ENCODE data around the gene ANGPTL2. TPM values are rescaled to one million over a fixed set of nuclear protein-coding genes. Genes with fewer than 3 reads are reported as not detected.
"Not testable (repeated sequence)": the region's sequence is repeated elsewhere in the genome, so short reads cannot be mapped to it uniquely, and the experiment has no call there.

The ANGPTL2 gene
- total RNA-seq, result not detected

DNA sequence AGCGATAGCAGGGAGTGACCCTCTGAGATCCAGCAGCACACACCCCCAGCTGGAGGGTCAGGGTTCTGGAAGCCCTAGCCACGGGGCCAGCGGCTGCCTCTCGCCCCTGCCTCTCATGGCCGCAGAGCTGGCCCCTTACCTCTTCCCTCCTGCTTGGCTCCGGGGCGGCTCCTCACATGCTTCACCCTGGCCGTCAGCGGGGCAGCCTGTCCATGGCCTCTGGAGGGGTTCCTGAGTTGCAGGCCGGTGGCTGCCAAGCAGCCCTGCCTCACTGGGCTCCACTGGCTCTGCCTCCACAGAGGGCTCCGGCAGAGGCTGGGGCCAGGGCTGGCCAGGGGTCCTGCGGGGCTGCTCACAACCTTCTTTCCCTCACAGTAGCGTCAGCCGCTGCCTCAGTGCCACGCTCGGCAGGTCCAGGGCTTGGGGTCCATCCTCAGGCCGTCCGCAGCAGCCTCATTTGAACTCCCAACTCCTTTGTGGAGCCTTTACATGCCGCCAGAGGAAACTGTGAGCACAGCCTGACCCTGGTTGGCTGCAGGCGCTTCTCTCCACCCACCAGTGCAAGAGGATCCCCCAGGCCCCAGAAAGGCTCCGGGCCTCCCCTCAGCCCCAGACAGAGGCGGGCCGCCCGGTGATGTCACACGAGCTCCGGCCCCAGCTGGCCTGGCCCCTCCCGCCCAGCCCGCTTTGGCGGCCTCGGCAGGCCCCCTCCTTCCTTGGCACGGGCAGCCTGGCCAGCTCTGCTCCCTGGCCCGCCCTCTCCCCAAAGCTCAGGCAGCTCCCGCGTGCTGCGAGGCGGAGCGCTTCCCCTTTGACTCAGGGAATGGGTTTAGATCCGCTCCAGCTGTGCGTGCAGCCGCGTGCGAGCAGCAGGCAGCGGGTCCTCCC, at the start of gene ANGPTL2:
TSS of gene ANGPTL2 (minus strand) at position 460 of the 888 bp plus-strand sequence. CDS start 13,904 bp downstream, outside the sequence.
- ChIA-PET POLR2A (no interaction called here), CTCF (interaction anchor here (1.0 to 2.0 kb wide), 7 partner anchors 8 to 150 kb away, joined by 3 to 5 read pairs (median 4); no protein-coding TSS in a partner anchor)
- H3K4me3 Mint-ChIP-seq, result no peak within 1 kb of the TSS
- peaks cover 68% of the 10 kb centered on the region for H3K27me3 Mint-ChIP-seq
- no peaks in the 10 kb centered on the region for H3K4me1 Mint-ChIP-seq
- no peak within 1 kb of the TSS for H3K27ac Mint-ChIP-seq
- no peaks in the 10 kb centered on the region for H3K9me3 Mint-ChIP-seq
- DNase-seq, result no peak
- no peaks in the 10 kb centered on the region for H3K36me3 Mint-ChIP-seq (ENCODE audit: low read depth)

DNA sequence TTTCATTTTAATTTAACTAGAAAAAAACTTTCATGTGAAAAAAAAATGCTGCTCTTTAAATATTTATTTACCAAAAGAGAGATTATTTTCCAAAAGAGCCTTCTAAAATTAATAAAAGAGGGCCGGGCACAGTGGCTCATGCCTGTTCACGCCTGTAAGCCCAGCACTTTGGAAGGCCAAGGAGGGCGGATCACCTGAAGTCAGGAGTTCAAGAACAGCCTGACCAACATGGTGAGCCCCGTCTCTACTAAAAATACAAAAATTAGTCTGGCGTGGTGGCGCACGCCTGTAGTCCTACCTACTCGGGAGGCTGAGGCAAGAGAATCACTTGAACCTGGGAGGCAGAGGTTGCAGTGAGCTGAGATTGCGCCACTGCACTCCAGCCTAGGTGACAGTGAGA, 48.9 kb upstream of the ANGPTL2 start:
- DNase-seq, H3K4me3 Mint-ChIP-seq, H3K27ac Mint-ChIP-seq: not testable (repeated sequence)

GRCh38 chr9:127170652-127171051, 48.2 kb upstream of the ANGPTL2 start:
- Mint-ChIP-seq H3K27ac (no peak overlapping the region), H3K4me3 (no peak overlapping the region), H3K27me3 (no peaks in the 10 kb centered on the region), H3K9me3 (no peaks in the 10 kb centered on the region), H3K4me1 (no peaks in the 10 kb centered on the region), H3K36me3 (ENCODE audit: low read depth) (no peaks in the 10 kb centered on the region)
- POLR2A ChIA-PET, result no interaction called here
- CTCF ChIA-PET, result no interaction called here
- no peak for DNase-seq

More for the DNA sequence above, 48.9 kb upstream of the ANGPTL2 start:
- H3K4me1 Mint-ChIP-seq; CTCF ChIA-PET; POLR2A ChIA-PET; H3K9me3 Mint-ChIP-seq; H3K36me3 Mint-ChIP-seq (ENCODE audit: low read depth); H3K27me3 Mint-ChIP-seq: not testable (repeated sequence)

DNA sequence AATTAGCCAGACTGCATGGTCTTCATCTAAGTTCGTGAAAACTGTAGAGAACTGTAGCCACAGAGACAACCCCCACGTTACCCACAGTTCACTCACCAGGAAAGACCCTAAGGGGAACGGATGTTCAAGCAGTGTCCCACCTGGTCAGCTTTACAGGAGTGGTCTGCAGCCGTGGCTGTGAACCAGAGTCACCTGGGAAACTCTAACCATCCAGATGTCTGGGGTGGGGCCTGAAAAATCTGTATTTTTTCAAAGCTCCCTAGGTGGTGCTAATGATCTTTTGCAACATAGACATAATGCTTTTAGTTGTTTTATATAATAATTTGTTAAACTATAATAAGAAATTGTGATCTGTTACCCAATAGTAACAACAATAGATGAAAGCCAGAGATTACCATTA, 47.7 kb upstream of the ANGPTL2 start:
- CTCF ChIA-PET, result no interaction called here

GRCh38 chr9:127169575-127169883, 47.1 kb upstream of the ANGPTL2 start:
- Mint-ChIP-seq H3K27ac (no peak overlapping the region), H3K9me3 (no peaks in the 10 kb centered on the region), H3K27me3 (peaks cover 2% of the 10 kb centered on the region), H3K4me1 (no peaks in the 10 kb centered on the region), H3K36me3 (ENCODE audit: low read depth) (no peaks in the 10 kb centered on the region), H3K4me3 (no peak overlapping the region)
- no peak for DNase-seq
- ChIA-PET POLR2A (no interaction called here), CTCF (interaction anchor here (1.4 kb wide), 1 partner anchor 204 kb away, joined by 3 read pairs; no protein-coding TSS in a partner anchor)

More for the DNA sequence above, 47.7 kb upstream of the ANGPTL2 start:
- POLR2A ChIA-PET, result no interaction called here
- H3K36me3 Mint-ChIP-seq (ENCODE audit: low read depth), result no peaks in the 10 kb centered on the region
- H3K4me3 Mint-ChIP-seq, result no peak overlapping the region
- H3K9me3 Mint-ChIP-seq, result no peaks in the 10 kb centered on the region
- H3K27me3 Mint-ChIP-seq, result peaks cover 2% of the 10 kb centered on the region
- no peak overlapping the region for H3K27ac Mint-ChIP-seq
- H3K4me1 Mint-ChIP-seq, result no peaks in the 10 kb centered on the region
- no peak for DNase-seq

- Mint-ChIP-seq H3K4me3 (no peak overlapping the region), H3K27ac (no peak overlapping the region), H3K9me3 (no peaks in the 10 kb centered on the region), H3K27me3 (peaks cover 2% of the 10 kb centered on the region), H3K4me1 (peaks cover under 1% of the 10 kb centered on the region), H3K36me3 (ENCODE audit: low read depth) (no peaks in the 10 kb centered on the region)
- POLR2A ChIA-PET, result no interaction called here
- no peak for DNase-seq
- CTCF ChIA-PET, result interaction anchor here (0.5 to 1.4 kb wide), 2 partner anchors 204 to 256 kb away, joined by 3 to 5 read pairs; no protein-coding TSS in a partner anchor
Measured at GRCh38 chr9:127168756-127169574, 46.5 kb upstream of the ANGPTL2 start.

GRCh38 chr9:127167560-127168326, 45.3 kb upstream of the ANGPTL2 start:
- Mint-ChIP-seq H3K27me3 (peaks cover 2% of the 10 kb centered on the region), H3K36me3 (ENCODE audit: low read depth) (no peaks in the 10 kb centered on the region), H3K9me3 (no peaks in the 10 kb centered on the region), H3K4me3 (no peak overlapping the region), H3K27ac (no peak overlapping the region), H3K4me1 (peaks cover 12% of the 10 kb centered on the region)
- DNase-seq, result no peak
- POLR2A ChIA-PET, result no interaction called here
- CTCF ChIA-PET, result interaction anchor here (0.8 to 1.4 kb wide), 2 partner anchors 12 to 203 kb away, joined by 3 read pairs; no protein-coding TSS in a partner anchor

GRCh38 chr9:127166651-127167524, 44.5 kb upstream of the ANGPTL2 start:
- DNase-seq, result no peak
- Mint-ChIP-seq H3K4me1 (peaks cover 20% of the 10 kb centered on the region), H3K9me3 (no peaks in the 10 kb centered on the region), H3K27ac (no peak overlapping the region), H3K4me3 (no peak overlapping the region), H3K36me3 (ENCODE audit: low read depth) (no peaks in the 10 kb centered on the region), H3K27me3 (peaks cover 2% of the 10 kb centered on the region)
- CTCF ChIA-PET, result interaction anchor here (0.6 kb wide), 1 partner anchor 81 kb away, joined by 3 read pairs; no protein-coding TSS in a partner anchor
- POLR2A ChIA-PET, result no interaction called here

GRCh38 chr9:127166111-127166510, 43.7 kb upstream of the ANGPTL2 start:
- POLR2A ChIA-PET, result no interaction called here
- Mint-ChIP-seq H3K4me3 (no peak overlapping the region), H3K36me3 (ENCODE audit: low read depth) (no peaks in the 10 kb centered on the region), H3K9me3 (no peaks in the 10 kb centered on the region), H3K27me3 (peaks cover 2% of the 10 kb centered on the region), H3K4me1 (peaks cover 23% of the 10 kb centered on the region), H3K27ac (no peak overlapping the region)
- no peak for DNase-seq
- CTCF ChIA-PET, result interaction anchor here (0.6 to 1.1 kb wide), 2 partner anchors 14 to 80 kb away, joined by 3 to 5 read pairs; no protein-coding TSS in a partner anchor

GRCh38 chr9:127165116-127165515, 42.7 kb upstream of the ANGPTL2 start:
- H3K27ac Mint-ChIP-seq, result peak overlapping the region; percentile 47
- POLR2A ChIA-PET, result no interaction called here
- H3K4me3 Mint-ChIP-seq, result no peak overlapping the region
- no peak for DNase-seq
- H3K36me3 Mint-ChIP-seq (ENCODE audit: low read depth), result no peaks in the 10 kb centered on the region
- CTCF ChIA-PET, result interaction anchor here (1.1 to 1.6 kb wide), 3 partner anchors 14 to 34 kb away, joined by 3 to 5 read pairs (median 5); no protein-coding TSS in a partner anchor
- peaks cover 23% of the 10 kb centered on the region for H3K4me1 Mint-ChIP-seq
- peaks cover 2% of the 10 kb centered on the region for H3K27me3 Mint-ChIP-seq
- H3K9me3 Mint-ChIP-seq, result no peaks in the 10 kb centered on the region

DNA sequence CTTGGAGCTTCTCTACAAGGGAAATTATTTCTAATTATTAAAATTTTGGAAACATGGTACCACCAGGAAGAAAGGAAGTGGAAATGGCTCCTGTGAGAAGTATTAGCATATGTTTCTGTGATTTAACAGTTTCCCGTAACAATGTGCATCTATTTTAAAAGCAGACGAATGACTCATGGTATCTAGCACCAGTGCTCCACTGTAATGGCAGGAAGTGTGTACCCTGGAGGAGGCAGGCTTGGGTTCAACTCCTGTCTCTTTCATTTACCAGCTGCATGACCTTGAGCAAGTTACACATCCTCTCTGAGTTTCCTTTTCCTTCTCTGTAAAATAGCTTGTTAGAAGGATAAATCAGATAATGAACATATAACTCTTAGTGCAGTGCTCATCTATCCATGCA, 41.0 kb upstream of the ANGPTL2 start:
- Mint-ChIP-seq H3K9me3 (no peaks in the 10 kb centered on the region), H3K36me3 (ENCODE audit: low read depth) (no peaks in the 10 kb centered on the region), H3K27me3 (peaks cover 4% of the 10 kb centered on the region), H3K4me3 (no peak overlapping the region), H3K4me1 (peaks cover 23% of the 10 kb centered on the region), H3K27ac (no peak overlapping the region)
- peak; percentile 23 for DNase-seq
- ChIA-PET POLR2A (no interaction called here), CTCF (interaction anchor here (1.0 to 1.6 kb wide), 3 partner anchors 9 to 177 kb away, joined by 4 to 5 read pairs (median 4); no protein-coding TSS in a partner anchor)
